ENCODE data around the gene ATPAF1. TPM values are rescaled to one million over a fixed set of nuclear protein-coding genes. Genes with fewer than 3 reads are reported as not detected.

The ATPAF1 gene
- total and polyA plus RNA-seq, 10 of the 15 experiments (the other 5 are each of a cell fraction or from before 2014, with no cell fraction given), result 15.2 to 93.5 (median 48.4) TPM

DNA sequence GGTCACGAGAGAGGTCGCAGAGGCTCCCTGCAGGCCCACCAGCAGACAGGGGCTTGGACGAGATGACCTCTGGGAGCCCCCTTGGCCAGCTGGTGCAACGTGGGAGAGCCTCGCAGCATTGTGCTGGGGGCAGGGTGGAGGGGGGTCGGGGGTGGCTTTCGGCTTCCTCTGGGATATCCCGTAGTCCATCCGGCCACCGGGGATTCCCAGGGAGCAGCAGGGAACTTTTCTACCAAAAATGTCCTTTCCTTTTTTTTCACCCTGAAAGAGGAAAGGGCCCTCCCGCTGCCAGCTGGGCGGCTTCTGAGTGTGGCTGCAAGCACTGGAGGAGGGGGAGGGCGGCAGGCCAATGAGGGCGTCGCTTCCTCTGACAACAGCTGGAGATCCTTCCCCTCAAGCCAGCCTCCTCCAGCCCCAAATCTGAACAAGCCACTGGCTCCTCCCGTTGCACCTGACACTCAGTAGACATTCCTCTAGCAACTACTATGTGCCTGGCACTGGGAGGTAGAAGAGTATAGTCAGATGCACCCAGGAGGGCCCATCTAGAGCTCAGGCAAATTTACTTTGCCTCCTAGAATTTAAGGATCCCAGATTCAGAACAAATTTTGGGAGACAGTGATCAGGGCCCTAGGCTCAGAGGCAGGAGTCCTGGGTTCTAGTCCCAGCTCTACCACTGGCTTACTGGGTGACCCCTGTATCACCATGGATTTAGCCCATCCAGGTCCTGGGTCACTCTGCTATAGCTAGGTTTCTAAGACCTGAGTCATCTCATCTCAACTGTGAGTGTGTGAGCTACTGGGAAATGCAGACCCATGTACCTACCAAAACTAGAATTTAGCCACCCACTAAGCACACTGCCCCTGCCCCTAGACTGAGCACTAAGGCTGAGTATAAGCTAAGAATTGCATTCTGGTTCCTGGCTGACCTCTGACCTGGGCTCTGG lies 54.2 kb downstream of the ATPAF1 start:
- Histone ChIP-seq H3K9ac (ENCODE audit: control insufficient read depth, insufficient read depth, low read length) (peak overlapping the region; percentile 49; the same call in 1 of the 2 replicates), H4K20me1 (ENCODE audit: control insufficient read depth, insufficient read depth) (no peaks in the 10 kb centered on the region), H3K4me1 (ENCODE audit: control insufficient read depth, insufficient read depth, low read length) (peaks cover 45% of the 10 kb centered on the region), H3K79me2 (ENCODE audit: control insufficient read depth, insufficient read depth, low read length) (peaks cover 36% of the 10 kb centered on the region), H3K27me3 (replicated peaks in 1 of 2; ENCODE audit: control insufficient read depth in 2 of 2, insufficient read depth in 2 of 2, low read length in 1 of 2) (no peaks in the 10 kb centered on the region), H3K27ac (ENCODE audit: control insufficient read depth, insufficient read depth) (peak overlapping the region; percentile 64), H3K4me3 (peak overlapping the region; percentile 65; the same call in 1 of the 2 replicates), H2AFZ (ENCODE audit: control insufficient read depth, low read depth, low read length) (no peak overlapping the region), H3K4me2 (ENCODE audit: control insufficient read depth, insufficient read depth) (peak overlapping the region; percentile 87), H3K36me3 (ENCODE audit: control insufficient read depth in 2 of 2, insufficient read depth in 2 of 2, low read length in 1 of 2) (peaks cover 0 to 1% of the 10 kb centered on the region in 2 experiments; a peak in 1 of 4 replicates), H3K9me3 (replicated peaks; ENCODE audit: control insufficient read depth, insufficient read depth, low read length) (no peaks in the 10 kb centered on the region)
- SMC1A ChIA-PET (ENCODE audit: uncharacterized antibody, unreplicated experiment), result interaction anchor here (0.8 to 2.0 kb wide), 5 partner anchors 8 to 84 kb away, joined by 3 to 14 read pairs (median 6); partner anchors contain the start of genes ATPAF1 and MKNK1
- CTCF ChIA-PET, result interaction anchor here (0.7 to 4.3 kb wide), 6 partner anchors 9 to 112 kb away, joined by 3 to 30 read pairs (median 3); partner anchors contain the start of genes ATPAF1 and MKNK1
- DNase-seq (ENCODE audit: low read depth, low spot score), result peak; percentile 42
- in situ Hi-C loops (cut with MboI) (no loop called here), intact Hi-C loops (cut with micrococcal nuclease; ENCODE audit: unreplicated experiment) (no loop called here)
- no TSS peak for BruUV-seq (replicated peaks)
- RAD21 ChIA-PET (ENCODE audit: unreplicated experiment), result interaction anchor here (1.3 to 4.3 kb wide), 2 partner anchors 10 to 105 kb away, joined by 3 to 41 read pairs; partner anchors contain the start of genes EFCAB14 and MKNK1
- peak; percentile 72 for ATAC-seq
- 51% methylated on average over 15 of the region's 16 CpGs for WGBS (ENCODE audit: insufficient coverage, insufficient replicate concordance, low lambda C conversion rate, missing lambda C conversion rate)
- no peak for FAIRE-seq
- POLR2A ChIA-PET, result interaction anchor here (0.6 to 8.8 kb wide), 4 partner anchors 8 to 105 kb away, joined by 3 to 124 read pairs (median 4); partner anchors contain the start of genes EFCAB14 and MKNK1
- TF ChIP-seq NR2F1 (conservative IDR thresholded peaks at IDR 0.05) (peak; percentile 39; the same call in 1 of the 2 replicates), PBX3 (IDR thresholded peaks at IDR 0.05; ENCODE audit: insufficient replicate concordance, low read depth, low read length) (peak; percentile 39), MXI1 (IDR thresholded peaks at IDR 0.05; ENCODE audit: low read depth, low read length) (peak; percentile 20; the same call in 1 of the 2 replicates), MEF2A (IDR thresholded peaks at IDR 0.05; ENCODE audit: insufficient read depth, low read depth, low read length) (0 out of 2 replicates have a peak, but pooled peaks have one; percentile 20), POU2F2 (IDR thresholded peaks at IDR 0.05; ENCODE audit: borderline replicate concordance, low read depth, low read length) (no peak), TARDBP (IDR thresholded peaks at IDR 0.05; ENCODE audit: borderline replicate concordance) (no peak), NFYB (IDR thresholded peaks at IDR 0.05; ENCODE audit: insufficient read depth, low read depth, low read length) (0 out of 2 replicates have a peak, but pooled peaks have one; percentile 19), TCF12 (IDR thresholded peaks at IDR 0.05; ENCODE audit: low read depth, low read length) (peak; percentile 87; the same call in 1 of the 2 replicates), ZNF384 (IDR thresholded peaks at IDR 0.05; ENCODE audit: borderline replicate concordance, low read depth, low read length) (peak; percentile 55), BMI1 (IDR thresholded peaks at IDR 0.05; ENCODE audit: borderline replicate concordance) (no peak), ATF7 (IDR thresholded peaks at IDR 0.05; ENCODE audit: low read depth) (0 out of 2 replicates have a peak, but pooled peaks have one; percentile 19), POLR2A (IDR thresholded peaks at IDR 0.05; ENCODE audit: low read depth, low read length) (peak; percentile 30; the same call in 1 of the 2 replicates), EED (IDR thresholded peaks at IDR 0.05; ENCODE audit: low read depth) (peak; percentile 61), CHD2 (IDR thresholded peaks at IDR 0.05; ENCODE audit: borderline replicate concordance, low read depth, low read length) (peak; percentile 64; the same call in 1 of the 2 replicates), SRF (IDR thresholded peaks at IDR 0.05; ENCODE audit: low read depth in 2 of 2, low read length in 2 of 2) (peak in 1 of 2 experiments; percentile 65; a peak in 1 of 4 replicates), BACH1 (IDR thresholded peaks at IDR 0.05; ENCODE audit: borderline replicate concordance) (peak; percentile 19; the same call in 1 of the 2 replicates), IKZF1 (conservative IDR thresholded peaks at IDR 0.05) (0 out of 2 replicates have a peak, but pooled peaks have one; percentile 52), TCF3 (IDR thresholded peaks at IDR 0.05; ENCODE audit: borderline replicate concordance, insufficient read depth, low read depth, low read length) (peak; percentile 75; the same call in 1 of the 2 replicates)
- TF ChIP-seq, protein P1, sequence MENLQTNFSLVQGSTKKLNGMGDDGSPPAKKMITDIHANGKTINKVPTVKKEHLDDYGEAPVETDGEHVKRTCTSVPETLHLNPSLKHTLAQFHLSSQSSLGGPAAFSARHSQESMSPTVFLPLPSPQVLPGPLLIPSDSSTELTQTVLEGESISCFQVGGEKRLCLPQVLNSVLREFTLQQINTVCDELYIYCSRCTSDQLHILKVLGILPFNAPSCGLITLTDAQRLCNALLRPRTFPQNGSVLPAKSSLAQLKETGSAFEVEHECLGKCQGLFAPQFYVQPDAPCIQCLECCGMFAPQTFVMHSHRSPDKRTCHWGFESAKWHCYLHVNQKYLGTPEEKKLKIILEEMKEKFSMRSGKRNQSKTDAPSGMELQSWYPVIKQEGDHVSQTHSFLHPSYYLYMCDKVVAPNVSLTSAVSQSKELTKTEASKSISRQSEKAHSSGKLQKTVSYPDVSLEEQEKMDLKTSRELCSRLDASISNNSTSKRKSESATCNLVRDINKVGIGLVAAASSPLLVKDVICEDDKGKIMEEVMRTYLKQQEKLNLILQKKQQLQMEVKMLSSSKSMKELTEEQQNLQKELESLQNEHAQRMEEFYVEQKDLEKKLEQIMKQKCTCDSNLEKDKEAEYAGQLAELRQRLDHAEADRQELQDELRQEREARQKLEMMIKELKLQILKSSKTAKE (IDR thresholded peaks at IDR 0.05; ENCODE audit: low read depth, poor library complexity, severe bottlenecking), result no peak
